GM21423 (cell line): ENCODE data around the gene KCNK6.

Experiments used
- ATAC-seq: cut with Tn5 transposase; IDR thresholded peaks from one replicate; pipeline ENCODE4 v1.9.1; 2021; ENCODE audit warnings: mild to moderate bottlenecking, moderate library complexity; ENCODE audit not compliant: unreplicated experiment

Gene KCNK6

GRCh38 chr19:38319421-38320258 is at the start of gene KCNK6:
Gene KCNK6, plus strand, starts transcription at chr19:38319845. Its CDS starts 106 bp downstream, at chr19:38319951.
- no peak for ATAC-seq

DNA sequence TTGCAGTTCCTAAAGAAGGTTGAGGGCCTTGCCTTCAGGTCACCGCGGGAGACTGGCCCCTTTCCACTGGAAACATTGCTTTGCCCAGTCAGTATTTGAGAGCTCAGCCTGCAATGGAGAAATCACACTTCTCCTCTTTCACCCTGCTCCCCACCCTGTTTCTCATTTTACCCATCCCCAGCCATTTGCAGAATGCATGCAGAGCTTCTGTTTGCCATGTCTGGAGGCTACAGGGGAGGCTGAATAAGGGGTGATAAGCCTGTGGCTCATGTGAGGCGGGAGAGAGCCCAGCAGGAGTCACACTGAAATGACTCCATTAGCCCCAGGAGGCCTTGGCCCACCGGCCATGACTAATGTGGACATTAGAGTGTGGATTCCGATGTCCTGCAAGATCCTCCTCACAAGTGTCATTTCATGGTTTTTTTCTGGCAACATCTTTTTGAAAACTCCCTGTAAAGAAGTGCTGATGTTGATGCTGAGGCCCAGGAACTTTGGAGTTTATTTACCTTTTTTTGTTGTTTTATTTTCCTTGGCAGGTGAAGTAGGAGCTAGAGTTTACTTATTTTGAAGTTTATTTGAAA is 49.0 kb upstream of the KCNK6 start:
- ATAC-seq = no peak

DNA sequence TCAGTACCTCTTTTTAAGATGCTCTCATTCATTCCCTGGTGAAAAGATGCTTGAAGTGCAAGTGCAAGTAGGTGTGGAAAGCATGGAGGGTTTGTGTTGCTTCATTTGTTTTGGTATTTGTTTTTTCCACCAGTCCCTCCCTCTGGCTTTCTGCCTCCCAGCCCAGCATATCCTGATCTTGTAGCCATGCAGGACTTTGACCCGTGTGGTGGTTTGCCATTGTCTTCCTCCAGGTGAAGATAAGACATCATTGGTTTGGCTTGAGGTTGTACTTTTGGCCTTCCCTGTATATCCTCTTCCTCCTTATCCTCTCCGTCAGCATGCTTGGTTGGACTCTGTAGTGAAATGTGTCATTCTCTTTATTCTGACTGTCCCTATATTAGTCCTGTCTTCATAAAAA is 46.1 kb upstream of the KCNK6 start:
- ATAC-seq = no peak

DNA sequence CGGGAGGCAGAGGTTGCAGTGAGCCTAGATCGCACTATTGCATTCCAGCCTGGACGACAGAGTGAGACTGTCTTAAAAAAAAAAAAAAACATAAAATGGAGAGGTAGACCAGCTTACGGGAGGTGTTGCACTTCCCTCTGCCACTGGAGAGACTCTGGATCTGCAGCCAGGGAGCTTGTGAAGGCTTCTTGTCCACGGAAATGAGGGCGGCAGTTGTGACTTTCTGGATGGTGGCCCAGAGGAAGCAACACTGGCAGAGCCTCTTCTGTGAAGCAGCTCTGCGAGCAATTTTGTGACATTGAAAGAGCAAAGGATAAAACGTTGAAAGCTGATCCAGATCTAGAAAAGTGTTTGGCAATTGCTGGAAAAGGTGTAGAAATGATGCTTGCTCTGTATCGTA is 44.9 kb upstream of the KCNK6 start:
- ATAC-seq = no peak

DNA sequence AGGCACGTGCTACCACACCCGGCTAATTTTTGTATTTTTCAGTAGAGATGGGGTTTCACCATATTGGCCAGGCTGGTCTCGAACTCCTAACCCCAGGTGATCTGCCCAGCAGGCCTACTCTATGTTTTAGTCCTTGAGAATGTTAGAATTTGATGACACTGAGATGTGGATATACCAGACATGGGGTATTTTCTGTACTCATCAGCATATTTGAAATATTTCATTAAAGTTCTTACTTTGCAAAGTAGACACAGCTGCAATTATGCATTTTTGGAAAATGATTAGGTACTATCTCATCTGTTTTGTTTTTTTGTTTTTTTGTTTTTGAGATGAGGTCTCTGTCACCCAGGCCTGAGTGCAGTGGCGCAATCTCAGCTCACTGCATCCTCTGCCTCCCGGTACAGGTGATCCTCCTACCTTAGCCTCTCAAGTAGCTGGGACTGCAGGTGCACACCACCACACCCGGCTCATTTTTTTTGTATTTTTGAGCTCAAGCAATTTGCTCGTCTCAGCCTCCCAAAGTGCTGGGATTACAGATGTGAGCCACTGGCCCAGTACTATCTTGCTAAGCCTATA is 42.6 kb upstream of the KCNK6 start:
- ATAC-seq = no peak

GRCh38 chr19:38277549-38277948 is 42.1 kb upstream of the KCNK6 start:
- no peak for ATAC-seq

DNA sequence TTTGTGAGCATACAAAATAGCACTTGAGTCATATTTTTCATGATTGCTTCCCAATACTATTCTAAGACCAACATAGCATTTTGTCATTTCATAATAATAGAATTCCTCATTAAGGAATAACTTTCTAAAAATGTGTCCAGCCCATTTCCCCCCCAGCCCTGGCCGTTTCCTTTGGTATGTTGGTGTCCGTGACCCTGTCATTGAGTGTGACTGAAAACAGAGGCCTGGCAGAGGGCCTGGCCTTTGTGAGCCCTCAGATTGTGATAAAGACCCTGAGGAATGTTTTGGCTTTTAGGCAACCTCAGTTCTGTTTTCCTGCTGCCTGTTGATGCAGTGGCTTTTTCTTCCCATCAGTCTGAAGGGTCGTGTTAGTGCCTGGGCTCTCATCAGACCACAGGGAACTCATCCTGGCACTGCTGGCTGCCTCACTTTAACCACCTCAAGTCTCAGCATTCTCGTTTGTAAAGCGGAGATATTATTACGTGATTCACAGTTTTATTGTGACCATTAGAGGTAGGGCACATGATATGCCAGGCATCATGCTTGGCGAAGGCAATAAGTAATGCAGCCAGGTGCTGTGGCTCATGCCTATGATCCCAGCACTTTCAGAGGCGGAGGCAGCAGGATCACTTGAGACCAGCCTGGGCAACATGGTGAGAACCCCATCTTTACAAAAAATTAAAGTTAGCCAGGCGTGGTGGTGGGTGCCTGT is 41.5 kb upstream of the KCNK6 start:
- ATAC-seq = no peak

DNA sequence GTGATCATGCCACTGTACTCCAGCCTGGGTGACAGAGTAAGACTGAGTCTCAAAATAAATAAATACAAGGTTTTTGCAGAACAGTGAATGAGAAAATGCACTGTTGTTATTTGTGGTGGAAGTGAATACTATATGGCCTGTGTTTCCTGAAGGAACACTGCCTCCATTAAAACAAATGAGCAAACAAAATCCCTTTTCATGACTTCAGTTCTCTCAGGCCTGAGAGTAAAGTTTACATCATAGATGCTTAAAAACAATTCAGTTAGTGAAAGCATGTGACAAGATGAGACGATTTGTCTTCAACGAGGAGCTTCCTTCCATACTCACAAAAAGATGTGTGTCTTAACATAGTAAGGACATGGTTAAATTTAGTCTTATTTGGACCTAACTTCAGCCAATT is 40.9 kb upstream of the KCNK6 start:
- ATAC-seq = no peak

DNA sequence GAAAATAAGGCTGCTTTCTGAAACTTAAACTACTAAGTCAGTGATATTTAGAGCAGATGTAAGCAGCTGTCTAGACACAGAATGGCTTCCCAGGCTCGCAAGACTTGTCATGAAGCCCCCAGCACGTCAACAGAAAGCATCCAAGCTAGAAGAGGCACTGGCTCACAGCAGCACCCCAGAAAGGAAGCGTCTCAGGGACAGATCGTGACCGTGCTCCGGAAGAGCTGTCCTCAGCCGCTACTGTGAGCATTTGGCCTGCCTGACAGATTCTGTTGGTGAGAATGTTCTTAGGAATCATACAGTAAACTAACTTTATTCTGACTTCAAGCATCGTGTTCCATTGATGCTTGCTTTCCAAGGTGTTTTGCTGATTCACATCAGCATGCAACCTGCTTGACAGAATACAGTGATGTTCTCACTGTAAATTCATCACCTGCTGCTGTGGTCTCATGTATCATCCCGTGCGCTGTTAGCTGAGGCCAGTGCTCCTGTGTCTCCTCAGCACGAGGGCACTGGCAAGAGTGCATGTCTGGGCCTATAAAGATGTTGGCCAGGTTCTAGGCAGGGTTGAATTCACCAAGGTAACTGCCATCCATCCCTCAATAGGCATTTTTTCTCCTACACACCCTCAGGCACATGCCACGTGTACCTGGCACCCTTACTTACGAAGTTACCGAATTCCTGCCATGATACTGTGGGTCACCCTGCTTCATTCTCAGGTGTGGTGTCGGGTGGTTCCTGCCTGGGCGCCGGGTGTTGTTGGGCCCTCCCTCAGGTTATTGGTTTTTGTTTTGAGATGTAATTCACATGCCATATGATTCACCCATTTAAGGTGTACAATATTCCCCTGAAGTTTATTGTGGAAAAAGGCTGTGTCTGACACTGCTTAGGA is 39.4 kb upstream of the KCNK6 start:
- no peak for ATAC-seq

- no peak for ATAC-seq
Observed at GRCh38 chr19:38281811-38282566, 37.7 kb upstream of the KCNK6 start.

DNA sequence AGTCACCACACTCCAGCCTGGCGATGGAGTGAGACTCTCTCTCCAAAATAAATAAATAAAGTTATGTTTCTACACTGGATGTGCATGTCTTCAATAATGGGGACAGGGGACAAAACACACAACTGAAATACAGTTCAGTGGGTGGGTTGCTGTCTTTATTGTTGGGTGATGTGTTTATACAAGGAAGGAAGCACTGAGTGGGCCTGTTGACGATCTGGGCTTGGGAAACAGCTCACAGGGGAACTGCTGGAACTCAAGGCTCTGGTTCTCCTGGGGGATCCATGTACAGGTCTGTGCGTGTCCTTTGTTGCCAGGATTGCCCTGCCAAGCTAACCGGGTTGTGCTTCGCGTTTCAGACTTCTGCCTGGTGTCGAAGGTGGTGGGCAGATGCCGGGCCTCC is 36.4 kb upstream of the KCNK6 start:
- no peak for ATAC-seq

- ATAC-seq = no peak
Observed at GRCh38 chr19:38284422-38284821, 35.2 kb upstream of the KCNK6 start.

- no peak for ATAC-seq
Observed at GRCh38 chr19:38285567-38285966, 34.1 kb upstream of the KCNK6 start.

- ATAC-seq = no peak
Observed at GRCh38 chr19:38287604-38288003, 32.0 kb upstream of the KCNK6 start.

- no peak for ATAC-seq
Observed at GRCh38 chr19:38288123-38288855, 31.4 kb upstream of the KCNK6 start.

DNA sequence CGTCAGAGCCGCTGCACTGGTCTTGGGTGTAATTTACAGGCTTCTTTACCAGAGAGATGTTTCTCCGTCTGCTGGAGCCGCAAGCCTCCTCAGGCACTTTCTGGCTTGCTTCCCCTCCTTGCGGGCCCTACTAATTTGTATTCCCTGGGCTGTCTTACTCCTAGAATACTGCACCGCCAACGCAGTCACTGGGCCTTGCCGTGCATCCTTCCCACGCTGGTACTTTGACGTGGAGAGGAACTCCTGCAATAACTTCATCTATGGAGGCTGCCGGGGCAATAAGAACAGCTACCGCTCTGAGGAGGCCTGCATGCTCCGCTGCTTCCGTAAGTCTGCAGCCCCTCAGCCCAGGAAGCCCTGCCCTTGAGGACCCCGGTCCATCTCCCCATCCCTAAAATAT is 29.7 kb upstream of the KCNK6 start:
- no peak for ATAC-seq

DNA sequence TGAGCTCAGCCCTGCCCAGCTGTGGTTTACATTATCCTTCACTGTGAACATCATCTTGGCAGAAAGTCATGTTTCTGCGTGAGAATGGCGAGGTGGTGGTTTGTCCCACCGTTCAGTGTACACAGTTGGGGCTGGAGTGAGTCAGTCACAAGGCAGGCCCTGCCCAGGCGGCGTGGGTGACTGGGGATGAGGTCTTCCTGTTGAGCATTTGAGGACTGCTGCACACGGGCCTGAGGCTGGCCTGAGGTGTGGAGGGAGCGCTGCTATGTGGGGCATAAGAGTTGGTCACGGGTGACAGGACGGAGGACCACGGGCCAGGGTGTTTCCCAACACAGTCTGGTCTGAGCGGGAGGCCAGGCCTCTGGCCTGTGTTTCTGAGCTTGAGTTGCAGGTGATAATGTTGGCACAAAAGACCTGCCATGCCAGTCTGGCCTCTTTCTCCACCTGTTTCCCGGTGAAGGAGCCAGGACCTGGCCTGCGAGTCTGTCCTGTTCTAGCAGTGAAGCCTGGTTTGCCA is 29.0 kb upstream of the KCNK6 start:
- ATAC-seq = no peak

DNA sequence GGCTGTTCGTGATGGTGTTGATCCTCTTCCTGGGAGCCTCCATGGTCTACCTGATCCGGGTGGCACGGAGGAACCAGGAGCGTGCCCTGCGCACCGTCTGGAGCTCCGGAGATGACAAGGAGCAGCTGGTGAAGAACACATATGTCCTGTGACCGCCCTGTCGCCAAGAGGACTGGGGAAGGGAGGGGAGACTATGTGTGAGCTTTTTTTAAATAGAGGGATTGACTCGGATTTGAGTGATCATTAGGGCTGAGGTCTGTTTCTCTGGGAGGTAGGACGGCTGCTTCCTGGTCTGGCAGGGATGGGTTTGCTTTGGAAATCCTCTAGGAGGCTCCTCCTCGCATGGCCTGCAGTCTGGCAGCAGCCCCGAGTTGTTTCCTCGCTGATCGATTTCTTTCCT is 27.8 kb upstream of the KCNK6 start:
- no peak for ATAC-seq

DNA sequence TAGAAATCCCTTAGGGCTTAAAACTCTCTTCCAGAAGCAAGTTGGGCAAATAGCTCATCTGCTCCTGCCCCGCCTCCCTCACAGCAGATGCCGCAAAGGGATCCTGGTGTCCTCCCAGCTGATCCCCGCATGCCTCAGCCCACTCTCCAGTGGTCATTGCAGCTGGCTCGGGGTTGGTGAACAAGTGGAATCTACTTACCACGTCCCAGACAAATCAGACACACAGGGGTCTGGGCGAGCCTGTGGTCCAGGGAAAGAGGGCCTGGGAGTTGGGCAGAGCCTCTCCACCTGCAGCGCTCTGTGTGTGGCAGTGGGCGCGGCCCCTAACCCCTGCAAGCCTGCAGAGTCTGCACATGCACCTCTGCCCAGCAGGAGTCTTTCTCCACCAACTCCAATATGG is 26.4 kb upstream of the KCNK6 start:
- no peak for ATAC-seq
